ENCODE measurements around the gene BUD13. TPM values are rescaled to one million over a fixed set of nuclear protein-coding genes. Genes with fewer than 3 reads are reported as not detected.

The BUD13 gene
- total RNA-seq, 2 donors from 2014 or later = 8.9 to 15.8 TPM

- 55 to 57% methylated on average over 12 to 19 of the region's 19 CpGs for WGBS, 2 donors
Measured at GRCh38 chr11:116725434-116726221, 47.2 kb downstream of the BUD13 start.

GRCh38 chr11:116724813-116725212 is 48.0 kb downstream of the BUD13 start:
- 71 to 75% methylated on average over 6 of the region's 6 CpGs for WGBS, 2 donors
- TF ChIP-seq POLR2A (IDR thresholded peaks at IDR 0.05) (no peak), CTCF (IDR thresholded peaks at IDR 0.05) (no peak)
- intact Hi-C loops (cut with DNase I) = no loop called here
- ATAC-seq (no peak), DNase-seq (no peak)
- no peak overlapping the region for H3K27ac ChIP-seq
- no peaks in the 10 kb centered on the region for H3K9me3 ChIP-seq
- H3K4me3 ChIP-seq = no peak overlapping the region
- no peaks in the 10 kb centered on the region for H3K36me3 ChIP-seq (replicated peaks in 1 of 2; ENCODE audit: insufficient read depth in 1 of 2, low read depth in 2 of 2)
- no peaks in the 10 kb centered on the region for H3K27me3 ChIP-seq
- H3K4me1 ChIP-seq = no peaks in the 10 kb centered on the region

More at GRCh38 chr11:116725434-116726221, 47.2 kb downstream of the BUD13 start:
- Histone ChIP-seq H3K36me3 (replicated peaks in 1 of 2; ENCODE audit: insufficient read depth in 1 of 2, low read depth in 2 of 2) (no peaks in the 10 kb centered on the region), H3K27ac (no peak overlapping the region), H3K4me3 (no peak overlapping the region), H3K4me1 (no peaks in the 10 kb centered on the region), H3K9me3 (no peaks in the 10 kb centered on the region), H3K27me3 (no peaks in the 10 kb centered on the region)
- DNase-seq (peak in 3 of 4 donors; percentile 19 to 25 (median 20)), ATAC-seq (no peak)
- intact Hi-C loops (cut with DNase I) = no loop called here
- TF ChIP-seq CTCF (IDR thresholded peaks at IDR 0.05) = no peak
- TF ChIP-seq POLR2A (IDR thresholded peaks at IDR 0.05) = no peak

GRCh38 chr11:116723511-116723910 is 49.3 kb downstream of the BUD13 start:
- 49 to 65% methylated on average over 7 of the region's 7 CpGs for WGBS, 2 donors
- TF ChIP-seq CTCF (IDR thresholded peaks at IDR 0.05) = no peak
- no peak for TF ChIP-seq POLR2A (IDR thresholded peaks at IDR 0.05)
- Histone ChIP-seq H3K36me3 (replicated peaks in 1 of 2; ENCODE audit: insufficient read depth in 1 of 2, low read depth in 2 of 2) (no peaks in the 10 kb centered on the region), H3K27me3 (no peaks in the 10 kb centered on the region), H3K9me3 (no peaks in the 10 kb centered on the region), H3K4me3 (no peak overlapping the region), H3K4me1 (no peaks in the 10 kb centered on the region), H3K27ac (no peak overlapping the region)
- intact Hi-C loops (cut with DNase I) = no loop called here
- ATAC-seq = no peak
- no peak for DNase-seq

DNA sequence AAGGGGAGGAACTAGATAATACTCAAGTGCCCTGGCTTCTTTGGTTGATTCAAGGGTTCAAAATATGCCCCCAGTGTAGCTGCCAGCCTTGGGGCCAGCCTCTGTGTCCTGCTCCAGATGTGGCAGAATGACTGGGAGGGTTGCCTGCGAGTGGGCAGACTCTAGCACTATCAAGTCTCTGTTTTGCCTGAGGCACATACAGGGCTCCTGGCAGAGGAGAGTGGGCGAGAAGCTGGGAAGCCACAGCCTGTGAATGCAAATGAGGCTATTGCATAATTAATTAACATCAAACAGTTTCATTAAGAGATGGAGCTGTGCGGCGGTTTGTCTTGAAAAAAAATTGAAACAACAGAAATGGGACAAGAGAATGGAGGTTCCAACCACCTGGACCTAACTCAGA is 50.8 kb downstream of the BUD13 start:
- H3K27ac ChIP-seq = no peak overlapping the region
- DNase-seq (no peak), ATAC-seq (no peak)
- no peaks in the 10 kb centered on the region for H3K36me3 ChIP-seq (replicated peaks in 1 of 2; ENCODE audit: insufficient read depth in 1 of 2, low read depth in 2 of 2)
- H3K27me3 ChIP-seq = no peaks in the 10 kb centered on the region
- H3K4me3 ChIP-seq = no peak overlapping the region
- no peaks in the 10 kb centered on the region for H3K9me3 ChIP-seq
- H3K4me1 ChIP-seq = no peaks in the 10 kb centered on the region
- 82 to 86% methylated on average over 4 of the region's 4 CpGs for WGBS, 2 donors
- TF ChIP-seq CTCF (IDR thresholded peaks at IDR 0.05) (no peak), POLR2A (IDR thresholded peaks at IDR 0.05) (no peak)
- intact Hi-C loops (cut with DNase I) = no loop called here

GRCh38 chr11:116720895-116721294 is 51.9 kb downstream of the BUD13 start:
- WGBS, 2 donors = 86 to 88% methylated on average over 6 of the region's 6 CpGs
- no peak overlapping the region for H3K27ac ChIP-seq
- intact Hi-C loops (cut with DNase I) = no loop called here
- no peak for ATAC-seq
- no peaks in the 10 kb centered on the region for H3K36me3 ChIP-seq (replicated peaks in 1 of 2; ENCODE audit: insufficient read depth in 1 of 2, low read depth in 2 of 2)
- DNase-seq = no peak
- no peak overlapping the region for H3K4me3 ChIP-seq
- H3K27me3 ChIP-seq = no peaks in the 10 kb centered on the region
- no peaks in the 10 kb centered on the region for H3K9me3 ChIP-seq
- H3K4me1 ChIP-seq = no peaks in the 10 kb centered on the region
- TF ChIP-seq POLR2A (IDR thresholded peaks at IDR 0.05) (no peak), CTCF (IDR thresholded peaks at IDR 0.05) (no peak)

All from body of pancreas (tissue), 4 donors.